Loucy (cell line): ENCODE measurements around the gene VPS13D.

Experiments
- CTCF ChIP-seq: fragments of 200-600 bp; sonication (generic); conservative IDR thresholded peaks from 2 replicates; pipeline ENCODE4 v1.5.1; 2014; ENCODE audit warnings: mild to moderate bottlenecking, antibody characterized with exemption, low read length
- EZH2phosphoT487 ChIP-seq: fragments of 200-600 bp; IDR thresholded peaks from 2 replicates; pipeline ENCODE4 v1.6.1; 2018; ENCODE audit warnings: antibody characterized with exemption, mild to moderate bottlenecking, moderate library complexity, borderline replicate concordance

GRCh38 chr1:12383001-12383400 lies 153.2 kb downstream of the VPS13D start:
- TF ChIP-seq CTCF (no peak), EZH2phosphoT487 (no peak)
